NCI-H748 (cell line): ENCODE results near the gene IARS1.

Source experiments
- DNase-seq: peaks from one replicate; lab custom pipeline; 2025; ENCODE audit not compliant: unreplicated experiment; lab: John Stamatoyannopoulos, UW

IARS1 gene

DNA sequence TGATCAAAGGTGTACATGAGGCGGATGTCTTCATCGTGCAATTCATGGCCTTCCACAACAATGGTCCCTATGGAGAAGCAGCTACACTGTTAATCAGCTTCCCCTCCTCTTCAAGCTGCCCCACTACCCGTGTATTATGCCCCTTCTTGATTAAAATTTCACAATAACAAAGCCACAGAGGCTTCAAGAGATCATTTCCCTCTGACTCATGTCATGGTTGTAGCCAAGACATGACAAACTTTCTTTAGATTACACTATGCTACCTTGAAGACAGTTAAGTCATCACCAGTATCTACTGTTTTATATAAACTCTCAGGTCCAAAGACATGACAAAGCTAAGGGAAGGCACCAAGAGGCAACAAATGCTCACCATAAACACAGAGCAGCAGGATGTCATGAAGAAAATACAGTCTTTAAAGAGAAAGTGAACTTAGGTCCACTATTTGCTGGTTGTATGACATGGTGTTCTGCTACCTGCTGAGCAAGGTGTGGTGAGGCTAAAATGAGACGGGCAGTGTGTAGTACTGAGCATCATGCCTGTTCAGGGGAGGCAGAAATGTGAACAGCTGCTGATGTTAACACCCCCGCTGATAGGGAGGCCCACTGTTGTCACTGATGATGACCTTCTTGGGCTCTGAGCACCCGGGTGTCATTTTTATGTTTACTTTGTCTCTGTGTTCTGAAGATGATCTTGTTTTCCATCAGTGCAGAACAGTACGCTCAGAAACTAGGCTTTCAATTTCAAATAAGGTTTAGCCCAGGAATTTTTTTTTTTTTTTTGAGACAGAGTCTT lies 48.3 kb downstream of the IARS1 start:
- DNase-seq: no peak
